Endothelial cell of umbilical vein (primary cell): ENCODE data around the gene DYNC1H1. TPM values are rescaled to one million over a fixed set of nuclear protein-coding genes. Genes with fewer than 3 reads are reported as not detected.

Experiments used
- BruUV-seq: library from RNA; stranded (reverse); fragments of 400-500 nt; replicated peaks from 2 replicates; lab custom pipeline; 2021; lab: Mats Ljungman, UMichigan
- CTCF ChIA-PET: fragments of 300-600, 350-600 bp; sonication (Branson Sonifier 250); formaldehyde crosslinking; loops from one replicate; lab custom pipeline; 2021; ENCODE audit warnings: antibody characterized with exemption, inconsistent platforms; lab: Charles Lee
- POLR2A ChIA-PET: fragments of 300-600, 350-600 bp; sonication (Branson Sonifier 250); formaldehyde crosslinking; loops from one replicate; lab custom pipeline; 2021; ENCODE audit warnings: antibody characterized with exemption, inconsistent platforms; lab: Charles Lee
- DNase-seq: peaks from one replicate; pipeline ENCODE4 v3.0.0-alpha.2; 2011; ENCODE audit warnings: low read depth, low spot score
- FAIRE-seq: peaks from 2 replicates; lab custom pipeline; 2011; peaks lifted over from hg19 to GRCh38; lab: Jason Lieb, UNC
- H2AFZ ChIP-seq: 2 replicates; pipeline ENCODE4 v1.6.0; 2012; ENCODE audit warnings: low read depth, low read length, control low read depth, inconsistent platforms
- H3K27ac ChIP-seq: 2 replicates; pipeline ENCODE4 v1.5.1; 2011; ENCODE audit warnings: low read depth, mild to moderate bottlenecking, control low read depth, low read length, moderate library complexity; ENCODE audit not compliant: insufficient read depth
- H3K27me3 ChIP-seq, 2 experiments: 2 replicates each; pipeline versions ENCODE4 v1.6.0 to v1.6.1; 2011; ENCODE audit warnings: low read length in 2 of 2, mixed read lengths in 1 of 2; ENCODE audit not compliant: control insufficient read depth in 2 of 2, insufficient read depth in 2 of 2
- H3K36me3 ChIP-seq, 2 experiments: 2 replicates in 1 of 2; 3 replicates in 1 of 2; pipeline ENCODE4 v1.5.1; 2011; ENCODE audit warnings: low read length in 2 of 2, mild to moderate bottlenecking in 1 of 2, moderate library complexity in 1 of 2; ENCODE audit not compliant: control insufficient read depth in 2 of 2, insufficient read depth in 2 of 2; ENCODE audit errors: extremely low read depth in 1 of 2
- H3K4me1 ChIP-seq: 3 replicates; pipeline ENCODE4 v1.5.1; 2011; ENCODE audit warnings: mild to moderate bottlenecking, low read length; ENCODE audit not compliant: control insufficient read depth, insufficient read depth; ENCODE audit errors: extremely low read depth
- H3K4me2 ChIP-seq: 2 replicates; pipeline ENCODE4 v1.6.1; 2011; ENCODE audit warnings: low read length, control low read depth, mixed read lengths; ENCODE audit not compliant: insufficient read depth
- H3K4me3 ChIP-seq, 3 experiments: fragments of 200-600 bp in 1 of 3; sonication (generic), shearing (Covaris generic) in 1 of 3; replicated peaks in 1 of 3; 2 replicates each; pipeline ENCODE4 v1.5.1; 2011 to 2016; ENCODE audit warnings: control low read depth in 3 of 3, low read length in 3 of 3, mild to moderate bottlenecking in 2 of 3, inconsistent platforms in 1 of 3, low read depth in 1 of 3, moderate library complexity in 1 of 3; ENCODE audit not compliant: insufficient read depth in 1 of 3
- H3K79me2 ChIP-seq: 2 replicates; pipeline ENCODE4 v1.6.0; 2012; ENCODE audit warnings: low read length, inconsistent platforms; ENCODE audit not compliant: control insufficient read depth, insufficient read depth
- H3K9ac ChIP-seq: replicated peaks from 2 replicates; pipeline ENCODE3; 2011; ENCODE audit warnings: low read length, control low read depth; ENCODE audit not compliant: insufficient read depth; ENCODE audit errors: extremely low read depth
- H3K9me1 ChIP-seq: replicated peaks from 3 replicates; pipeline ENCODE4 v1.6.0; 2011; ENCODE audit warnings: mild to moderate bottlenecking, low read length; ENCODE audit not compliant: control insufficient read depth, insufficient read depth; ENCODE audit errors: extremely low read depth
- H3K9me3 ChIP-seq: replicated peaks from 2 replicates; pipeline ENCODE4 v1.5.1; 2012; ENCODE audit warnings: low read length, inconsistent platforms; ENCODE audit not compliant: control insufficient read depth, insufficient read depth
- H4K20me1 ChIP-seq: replicated peaks from 2 replicates; pipeline ENCODE3; 2011; ENCODE audit warnings: mild to moderate bottlenecking, low read length; ENCODE audit not compliant: control insufficient read depth, insufficient read depth; ENCODE audit errors: extremely low read depth
- EZH2 ChIP-seq: IDR thresholded peaks from 2 replicates; pipeline ENCODE4 v1.6.1; 2012; ENCODE audit warnings: borderline replicate concordance, low read depth, mild to moderate bottlenecking, moderate library complexity, low read length, inconsistent platforms; ENCODE audit not compliant: severe bottlenecking
- FOS ChIP-seq: IDR thresholded peaks from 2 replicates; pipeline ENCODE4 v1.6.1; 2011; ENCODE audit warnings: mild to moderate bottlenecking, low read length, moderate library complexity, borderline replicate concordance; ENCODE audit not compliant: insufficient read depth
- MYC ChIP-seq: IDR thresholded peaks from one replicate; pipeline ENCODE4 v1.6.1; 2011; ENCODE audit warnings: mild to moderate bottlenecking, low read depth, low read length
- POLR2AphosphoS5 ChIP-seq: IDR thresholded peaks from 2 replicates; pipeline ENCODE4 v1.6.1; 2012; ENCODE audit warnings: low read depth, mild to moderate bottlenecking, control low read depth, low read length, moderate library complexity; ENCODE audit not compliant: insufficient read depth
- dilution Hi-C: fragments of 300-500 bp; cut with MboI; formaldehyde crosslinking; loops from one replicate; pipeline ENCODE4 v1.15.0; 2019; ENCODE audit warnings: low sequenced_read_pairs; ENCODE audit not compliant: extremely low pct_ligation_motif_present
- intact Hi-C: fragments of 100-400 bp; cut with micrococcal nuclease; formaldehyde crosslinking; loops from one replicate; pipeline ENCODE4 v1.10.0; 2022
- polyA plus RNA-seq, 4 experiments: library from polyadenylated mRNA; depleted of rRNA in 3 of 4; stranded (reverse) in 3 of 4; unstranded in 1 of 4; fragments of >200 nt; gene quantifications; 2 replicates each; pipeline versions ENCODE4 v1.2.1 to v1.2.3, GENCODE V29; 2011 to 2012; ENCODE audit warnings: missing spikeins in 1 of 4
- total RNA-seq: library from RNA; stranded (reverse); gene quantifications from 2 replicates; pipeline ENCODE4 v1.2.3, GENCODE V29; 2021

Gene DYNC1H1
- total and polyA plus RNA-seq, 2 donors (not counting 3 experiments of a cell fraction or from before 2014, with no cell fraction given): 254 to 648 TPM

DNA sequence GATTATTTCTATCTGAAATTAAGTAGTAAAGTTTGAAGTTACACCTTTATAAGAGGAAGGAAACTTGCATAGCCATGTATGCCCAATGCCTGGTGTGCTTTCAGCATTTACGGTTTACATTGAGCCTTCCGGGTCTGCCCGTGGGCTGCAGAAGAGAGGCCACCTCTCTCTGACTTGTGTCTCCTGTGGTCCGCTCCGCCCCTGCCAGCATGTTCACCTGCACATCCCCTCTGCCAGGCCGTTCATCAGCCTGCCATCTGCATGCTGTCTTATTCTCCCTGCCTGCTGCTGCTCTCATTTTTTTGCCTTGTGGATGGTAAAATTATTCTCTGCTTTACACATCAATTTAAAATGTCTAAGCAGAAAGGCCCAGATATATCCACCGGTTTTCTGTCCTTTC is 41.5 kb upstream of the DYNC1H1 start:
- Histone ChIP-seq H3K4me2 (no peak overlapping the region), H3K4me1 (no peaks in the 10 kb centered on the region), H3K9me3 (no peaks in the 10 kb centered on the region), H3K79me2 (no peaks in the 10 kb centered on the region), H3K9ac (no peak overlapping the region), H3K36me3 (peaks cover 0 to 5% of the 10 kb centered on the region in 2 experiments), H3K9me1 (no peaks in the 10 kb centered on the region), H2AFZ (no peak overlapping the region), H4K20me1 (no peaks in the 10 kb centered on the region), H3K27me3 (no peaks in the 10 kb centered on the region), H3K27ac (no peak overlapping the region), H3K4me3 (no peak overlapping the region)
- ChIA-PET POLR2A (no interaction called here), CTCF (interaction anchor here (1.1 kb wide), 2 partner anchors 11 to 152 kb away, joined by 3 read pairs; no protein-coding TSS in a partner anchor)
- no peak for FAIRE-seq
- no TSS peak for BruUV-seq
- no peak for TF ChIP-seq FOS
- dilution Hi-C loops (no loop called here), intact Hi-C loops (no loop called here)
- DNase-seq: no peak

DNA sequence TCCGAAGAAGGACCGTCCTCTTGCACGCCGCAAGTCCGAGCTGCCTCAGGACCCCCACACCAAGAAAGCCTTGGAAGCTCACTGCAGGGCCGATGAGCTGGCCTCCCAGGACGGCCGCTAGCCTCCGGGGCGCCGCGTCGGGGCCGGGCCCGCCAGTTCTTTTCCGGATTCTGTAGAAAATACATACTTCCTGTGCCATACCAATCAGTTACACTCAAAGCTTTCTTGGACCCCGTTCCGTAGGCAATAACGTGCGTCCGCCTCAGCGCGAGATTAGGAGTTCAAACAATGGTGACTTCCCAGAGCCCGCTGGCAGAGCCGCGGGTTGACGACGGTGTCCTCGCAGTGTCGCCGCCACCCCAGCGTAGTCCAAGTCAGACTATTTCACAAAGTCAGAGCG is 39.2 kb upstream of the DYNC1H1 start:
- Histone ChIP-seq H3K9ac (no peak overlapping the region), H3K79me2 (no peaks in the 10 kb centered on the region), H3K4me2 (no peak overlapping the region), H3K36me3 (peaks cover 0 to 5% of the 10 kb centered on the region in 2 experiments), H3K9me1 (no peaks in the 10 kb centered on the region), H2AFZ (no peak overlapping the region), H3K4me3 (no peak overlapping the region), H3K9me3 (no peaks in the 10 kb centered on the region), H3K27me3 (no peaks in the 10 kb centered on the region), H3K4me1 (no peaks in the 10 kb centered on the region), H4K20me1 (no peaks in the 10 kb centered on the region), H3K27ac (no peak overlapping the region)
- no peak for FAIRE-seq
- ChIA-PET POLR2A (no interaction called here), CTCF (no interaction called here)
- dilution Hi-C loops: no loop called here
- no TSS peak for BruUV-seq
- intact Hi-C loops: no loop called here
- no peak for DNase-seq
- no peak for TF ChIP-seq MYC
- TF ChIP-seq EZH2: no peak
- no peak for TF ChIP-seq POLR2AphosphoS5
